Astrocyte (in vitro differentiated cells and primary cell): ENCODE measurements around the gene ERH. TPM values are rescaled to one million over a fixed set of nuclear protein-coding genes. Genes with fewer than 3 reads are reported as not detected.

Source experiments
- DNase-seq: peaks from one replicate; pipeline ENCODE4 v3.0.0-alpha.2; 2010; ENCODE audit warnings: low read depth
- FAIRE-seq: peaks from 2 replicates; lab custom pipeline; 2011; peaks lifted over from hg19 to GRCh38; lab: Jason Lieb, UNC
- H2AFZ ChIP-seq: 2 replicates; pipeline ENCODE4 v1.6.0; 2012; ENCODE audit warnings: low read depth, low read length, inconsistent platforms
- H3K27ac ChIP-seq: 2 replicates; pipeline ENCODE4 v1.5.1; 2011; ENCODE audit warnings: low read depth, low read length, inconsistent platforms
- H3K27me3 ChIP-seq: 2 replicates; pipeline ENCODE4 v1.6.0; 2011; ENCODE audit warnings: low read length, inconsistent platforms; ENCODE audit not compliant: insufficient read depth
- H3K36me3 ChIP-seq: 2 replicates; pipeline ENCODE4 v1.5.1; 2011; ENCODE audit warnings: low read length, inconsistent platforms; ENCODE audit not compliant: insufficient read depth
- H3K4me1 ChIP-seq: 2 replicates; pipeline ENCODE4 v1.5.1; 2011; ENCODE audit warnings: low read length, inconsistent platforms; ENCODE audit not compliant: insufficient read depth
- H3K4me2 ChIP-seq: 2 replicates; pipeline ENCODE4 v1.6.0; 2012; ENCODE audit warnings: low read length, inconsistent platforms
- H3K4me3 ChIP-seq: 2 replicates; pipeline ENCODE4 v1.5.1; 2011; ENCODE audit warnings: low read depth, mild to moderate bottlenecking, low read length, inconsistent platforms; ENCODE audit not compliant: insufficient read depth
- H3K79me2 ChIP-seq: 2 replicates; pipeline ENCODE4 v1.6.0; 2012; ENCODE audit warnings: mild to moderate bottlenecking, low read length, inconsistent platforms; ENCODE audit not compliant: insufficient read depth
- H3K9ac ChIP-seq: 2 replicates; pipeline ENCODE4 v1.6.0; 2012; ENCODE audit warnings: mild to moderate bottlenecking, low read length, inconsistent platforms
- H3K9me3 ChIP-seq: 2 replicates; pipeline ENCODE4 v1.5.1; 2012; ENCODE audit warnings: low read depth, mild to moderate bottlenecking, low read length, inconsistent platforms; ENCODE audit not compliant: insufficient read depth
- H4K20me1 ChIP-seq: 2 replicates; pipeline ENCODE4 v1.6.0; 2012; ENCODE audit warnings: low read length, inconsistent platforms; ENCODE audit not compliant: insufficient read depth
- H3K27ac Mint-ChIP-seq: one replicate; pipeline ENCODE4 v1.8.0; 2021; ENCODE audit warnings: mild to moderate bottlenecking, mixed read lengths; ENCODE audit not compliant: unreplicated experiment
- H3K27me3 Mint-ChIP-seq: one replicate; pipeline ENCODE4 v1.8.0; 2021; ENCODE audit warnings: low read depth, mixed read lengths; ENCODE audit not compliant: unreplicated experiment
- H3K36me3 Mint-ChIP-seq: one replicate; pipeline ENCODE4 v1.8.0; 2021; ENCODE audit warnings: low read depth, mixed read lengths; ENCODE audit not compliant: unreplicated experiment
- H3K4me1 Mint-ChIP-seq: one replicate; pipeline ENCODE4 v1.8.0; 2021; ENCODE audit warnings: low read depth, mixed read lengths; ENCODE audit not compliant: unreplicated experiment
- H3K4me3 Mint-ChIP-seq: one replicate; pipeline ENCODE4 v1.8.0; 2021; ENCODE audit warnings: mild to moderate bottlenecking, moderate library complexity, mixed read lengths; ENCODE audit not compliant: unreplicated experiment
- H3K9me3 Mint-ChIP-seq: one replicate; pipeline ENCODE4 v1.8.0; 2021; ENCODE audit warnings: mild to moderate bottlenecking, mixed read lengths; ENCODE audit not compliant: unreplicated experiment
- CTCF ChIP-seq: IDR thresholded peaks from 2 replicates; pipeline ENCODE4 v1.5.1; 2011; ENCODE audit warnings: low read depth, mild to moderate bottlenecking, inconsistent platforms, low read length, moderate library complexity; ENCODE audit not compliant: insufficient read depth
- EZH2 ChIP-seq: IDR thresholded peaks from 2 replicates; pipeline ENCODE4 v1.6.1; 2012; ENCODE audit warnings: mild to moderate bottlenecking, low read length, inconsistent platforms; ENCODE audit not compliant: insufficient read depth
- total RNA-seq: library from RNA; stranded (reverse); gene quantifications from 2 replicates; pipeline ENCODE4 v1.2.1, GENCODE V29; 2021

ERH gene
- total RNA-seq, 1 donor from 2014 or later: 255 TPM

DNA sequence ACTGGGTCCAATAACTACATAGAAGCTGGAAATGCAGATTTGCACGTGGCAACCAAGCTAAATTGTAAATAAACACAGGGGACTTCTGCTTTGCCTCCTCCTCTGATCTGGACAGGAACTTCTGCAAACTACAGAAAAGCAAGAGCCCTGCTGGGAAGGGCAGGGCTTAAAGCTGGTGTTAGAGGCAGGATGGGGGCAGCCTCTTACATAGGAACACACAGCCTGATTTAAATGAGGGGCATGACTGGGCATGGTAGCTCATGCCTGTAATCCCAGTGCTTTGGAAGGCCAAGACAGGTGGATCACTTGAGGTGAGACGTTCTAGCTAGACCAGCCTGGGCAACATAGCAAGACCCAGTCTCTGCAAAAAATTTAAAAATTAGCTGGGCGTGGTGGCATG lies 46.7 kb downstream of the ERH start:
- Histone ChIP-seq H3K36me3 (no peaks in the 10 kb centered on the region), H2AFZ (no peak overlapping the region), H4K20me1 (no peaks in the 10 kb centered on the region), H3K27ac (no peak overlapping the region), H3K27me3 (no peaks in the 10 kb centered on the region), H3K9ac (no peak overlapping the region), H3K4me2 (no peak overlapping the region), H3K4me1 (peaks cover 7% of the 10 kb centered on the region), H3K4me3 (no peak overlapping the region), H3K9me3 (no peaks in the 10 kb centered on the region), H3K79me2 (no peaks in the 10 kb centered on the region)
- FAIRE-seq (no peak), DNase-seq (no peak)
- peaks cover 4% of the 10 kb centered on the region for H3K9me3 Mint-ChIP-seq
- TF ChIP-seq EZH2: no peak
- TF ChIP-seq CTCF: no peak
- peaks cover 45% of the 10 kb centered on the region for H3K27me3 Mint-ChIP-seq
- H3K4me3 Mint-ChIP-seq: no peak overlapping the region
- no peaks in the 10 kb centered on the region for H3K36me3 Mint-ChIP-seq
- H3K27ac Mint-ChIP-seq: no peak overlapping the region
- peaks cover 11% of the 10 kb centered on the region for H3K4me1 Mint-ChIP-seq

GRCh38 chr14:69350892-69351291 lies 47.2 kb downstream of the ERH start:
- H3K79me2 ChIP-seq: no peaks in the 10 kb centered on the region
- DNase-seq (no peak), FAIRE-seq (no peak)
- Mint-ChIP-seq H3K4me3 (no peak overlapping the region), H3K4me1 (peaks cover 8% of the 10 kb centered on the region), H3K27ac (no peak overlapping the region), H3K27me3 (peaks cover 45% of the 10 kb centered on the region), H3K9me3 (peaks cover 4% of the 10 kb centered on the region), H3K36me3 (no peaks in the 10 kb centered on the region)
- no peak overlapping the region for H3K9ac ChIP-seq
- H3K27ac ChIP-seq: no peak overlapping the region
- no peaks in the 10 kb centered on the region for H3K9me3 ChIP-seq
- H2AFZ ChIP-seq: no peak overlapping the region
- no peaks in the 10 kb centered on the region for H4K20me1 ChIP-seq
- H3K27me3 ChIP-seq: no peaks in the 10 kb centered on the region
- H3K4me2 ChIP-seq: no peak overlapping the region
- no peaks in the 10 kb centered on the region for H3K36me3 ChIP-seq
- TF ChIP-seq EZH2 (no peak), CTCF (no peak)
- H3K4me3 ChIP-seq: no peak overlapping the region
- H3K4me1 ChIP-seq: peaks cover 4% of the 10 kb centered on the region

DNA sequence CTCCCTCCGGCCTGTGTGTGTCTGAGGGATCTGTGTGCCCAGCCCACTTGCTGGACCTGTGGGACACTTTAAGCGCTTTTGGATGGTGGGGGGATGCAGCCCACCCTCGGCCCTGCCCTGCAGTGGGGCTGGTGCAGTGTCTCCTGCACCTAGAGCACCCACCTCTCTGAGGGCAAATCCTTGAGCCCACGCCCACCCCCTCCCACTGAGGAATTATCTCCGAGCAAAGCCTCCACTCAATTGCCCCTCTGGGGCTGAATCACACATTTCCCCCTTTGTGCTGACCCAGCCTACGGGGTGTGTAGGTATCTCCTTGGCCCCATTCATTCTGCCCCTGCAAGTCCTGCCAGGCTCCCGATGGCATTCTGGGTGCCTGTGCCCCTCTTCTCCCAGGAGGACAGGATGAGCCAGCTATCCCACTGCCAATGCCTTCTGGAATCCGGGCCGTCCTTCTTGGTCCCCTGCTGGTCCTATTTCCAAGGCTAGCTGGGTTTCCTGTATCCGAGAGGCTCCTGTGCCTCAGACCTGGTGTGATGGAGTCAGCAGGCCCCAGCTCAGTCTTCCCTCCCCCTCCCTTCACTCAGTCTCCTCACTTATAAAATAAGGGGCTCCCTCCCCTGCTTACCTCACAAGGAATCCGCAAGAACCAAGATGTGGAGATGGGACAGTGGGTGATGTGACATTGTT lies 48.9 kb downstream of the ERH start:
- peaks cover 4% of the 10 kb centered on the region for H3K9me3 Mint-ChIP-seq
- no peak for FAIRE-seq
- H3K4me2 ChIP-seq: no peak overlapping the region
- H2AFZ ChIP-seq: no peak overlapping the region
- H3K27ac Mint-ChIP-seq: no peak overlapping the region
- H3K9ac ChIP-seq: no peak overlapping the region
- H3K36me3 ChIP-seq: no peaks in the 10 kb centered on the region
- H3K36me3 Mint-ChIP-seq: no peaks in the 10 kb centered on the region
- peaks cover 50% of the 10 kb centered on the region for H3K27me3 Mint-ChIP-seq
- H3K9me3 ChIP-seq: no peaks in the 10 kb centered on the region
- H3K4me3 ChIP-seq: no peak overlapping the region
- no peak for TF ChIP-seq CTCF
- no peak for TF ChIP-seq EZH2
- DNase-seq: no peak
- H4K20me1 ChIP-seq: no peaks in the 10 kb centered on the region
- no peaks in the 10 kb centered on the region for H3K79me2 ChIP-seq
- peaks cover 2% of the 10 kb centered on the region for H3K4me1 Mint-ChIP-seq
- no peaks in the 10 kb centered on the region for H3K4me1 ChIP-seq
- H3K27ac ChIP-seq: no peak overlapping the region
- H3K27me3 ChIP-seq: peaks cover 2% of the 10 kb centered on the region
- H3K4me3 Mint-ChIP-seq: no peak overlapping the region
